ENCODE results near the gene HK1.
"Not testable (repeated sequence)": the region's sequence is repeated elsewhere in the genome, so short reads cannot be mapped to it uniquely, and the experiment has no call there.

Gene HK1

DNA sequence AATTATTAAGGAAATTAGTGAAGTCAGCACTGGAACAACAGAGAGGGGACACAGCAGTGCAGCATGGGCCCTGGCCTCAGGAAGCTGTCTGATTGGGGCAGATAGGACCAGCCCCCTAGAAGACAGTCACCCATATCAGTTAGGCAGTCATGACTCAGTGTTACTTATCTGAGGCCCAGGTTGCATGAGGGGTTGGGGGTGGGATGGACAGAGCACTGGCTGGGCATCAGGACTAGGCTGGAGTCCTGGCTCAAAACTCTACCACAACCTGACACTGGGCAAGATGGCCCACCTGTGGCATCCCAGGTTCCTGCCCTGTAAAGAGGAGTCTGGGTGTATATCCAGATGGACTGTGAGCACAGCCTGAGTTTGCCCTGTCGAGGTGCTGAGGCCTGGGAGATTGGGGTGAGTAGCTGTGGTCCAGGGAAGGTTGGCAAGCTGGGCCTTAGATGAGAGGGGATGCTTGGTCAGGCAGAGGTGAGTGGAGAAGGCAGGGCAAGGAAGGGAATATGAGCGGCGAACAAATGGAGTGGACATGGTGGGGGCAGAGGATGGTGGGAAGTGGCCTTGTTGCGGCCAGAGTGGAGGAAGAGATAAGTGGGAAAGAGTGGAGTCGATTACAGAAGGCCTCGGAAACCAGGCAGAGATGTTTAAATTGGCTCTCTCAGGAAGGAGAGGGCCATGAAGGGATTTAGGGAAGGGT, 37.5 kb downstream of the HK1 start:
- Mint-ChIP-seq H3K9me3 (no peaks in the 10 kb centered on the region), H3K4me1 (peaks cover 43% of the 10 kb centered on the region), H3K27ac (peak overlapping the region in 1 of 2 donors; percentile 78), H3K4me3 (peak overlapping the region in 1 of 2 donors; percentile 6), H3K27me3 (no peaks in the 10 kb centered on the region)
- DNase-seq (no peak), ATAC-seq (no peak)

DNA sequence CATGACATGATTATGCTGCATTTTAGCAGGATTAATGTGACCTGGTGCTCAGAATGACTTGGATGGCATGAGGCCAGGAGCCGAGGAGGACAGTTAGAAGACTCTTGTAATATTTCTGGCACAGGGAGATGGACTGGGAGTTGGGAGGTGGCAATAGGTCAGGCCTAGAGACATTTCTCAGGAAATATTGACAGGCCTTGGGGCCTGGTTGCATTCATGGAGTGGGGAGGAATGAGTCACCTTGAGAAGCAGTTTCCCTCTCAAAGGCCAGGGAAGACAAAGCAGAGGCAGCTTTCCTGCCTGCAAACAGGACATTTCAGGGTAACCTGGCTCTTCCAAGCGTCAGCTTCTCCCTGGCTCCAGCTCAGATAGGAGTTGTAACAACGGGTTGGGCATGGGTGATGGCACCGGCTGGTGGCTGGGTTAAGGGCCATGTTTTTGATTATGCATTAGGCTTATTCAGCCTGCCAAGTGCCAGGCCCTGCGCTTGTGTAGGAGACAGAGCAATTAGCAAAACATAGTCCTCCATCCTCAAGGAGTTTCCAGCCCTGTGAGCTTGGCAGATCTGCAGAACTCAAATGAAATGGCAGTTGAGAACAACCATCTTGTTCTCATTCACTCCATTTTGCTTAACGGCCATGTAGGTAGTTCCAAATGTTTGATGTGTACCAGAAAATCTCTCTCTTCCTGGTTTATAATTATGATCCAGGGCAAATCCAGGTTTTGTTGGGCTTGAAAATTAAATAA, 38.2 kb downstream of the HK1 start:
- no peaks in the 10 kb centered on the region for H3K9me3 Mint-ChIP-seq
- no peak for ATAC-seq
- no peak overlapping the region for H3K27ac Mint-ChIP-seq
- peak overlapping the region in 1 of 2 donors; percentile 6 for H3K4me3 Mint-ChIP-seq
- H3K27me3 Mint-ChIP-seq: no peaks in the 10 kb centered on the region
- peaks cover 50% of the 10 kb centered on the region for H3K4me1 Mint-ChIP-seq
- no peak for DNase-seq

DNA sequence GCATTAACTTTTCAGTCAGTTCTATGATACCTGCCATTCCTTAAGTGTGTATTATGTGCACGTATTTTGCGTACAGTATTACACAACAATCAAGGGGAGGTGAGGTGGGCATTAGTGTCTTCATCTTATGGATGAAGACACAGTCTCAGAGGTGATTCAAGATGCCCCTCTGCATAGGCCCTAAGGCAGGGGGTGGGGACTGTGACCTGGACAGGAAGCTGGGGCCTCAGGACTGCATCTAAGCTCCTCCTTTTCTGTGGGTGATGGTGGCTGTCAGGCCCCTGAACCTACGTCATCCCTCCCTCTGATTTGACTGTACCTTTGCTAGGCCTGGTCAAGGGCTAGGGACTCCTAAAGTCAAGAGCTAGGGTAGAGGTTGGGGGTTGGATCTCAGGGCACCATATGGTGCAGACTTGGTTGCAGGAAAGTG, 38.9 kb downstream of the HK1 start:
- Mint-ChIP-seq H3K9me3 (no peaks in the 10 kb centered on the region), H3K4me1 (peaks cover 57% of the 10 kb centered on the region), H3K27me3 (no peaks in the 10 kb centered on the region), H3K27ac (peak overlapping the region; percentile 79 to 93), H3K4me3 (peak overlapping the region; percentile 97 to 99)
- DNase-seq: peak; percentile 40 to 66
- peak; percentile 43 for ATAC-seq

DNA sequence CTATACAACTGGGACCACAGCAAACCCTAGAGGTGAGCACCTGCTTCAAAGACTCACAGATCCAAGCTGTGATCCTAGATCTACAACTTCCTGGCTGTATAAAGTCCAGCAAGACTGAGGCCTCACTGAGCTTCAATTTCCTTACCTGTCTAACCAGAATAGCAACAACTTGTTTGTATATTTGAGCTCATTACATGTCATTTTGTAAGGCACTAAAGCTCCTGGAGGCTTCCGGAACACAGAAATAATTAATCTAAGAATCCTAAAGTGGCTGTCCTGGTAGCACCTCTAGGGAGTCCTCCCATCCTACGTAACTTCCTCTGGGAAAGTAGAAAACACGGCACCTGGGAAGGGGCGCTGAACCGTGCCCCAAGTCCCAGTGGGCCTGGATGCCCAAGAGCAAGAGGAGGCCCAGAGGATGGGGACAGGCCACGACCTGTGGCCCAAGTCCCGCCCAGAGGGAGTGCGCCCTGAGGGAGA, 39.4 kb downstream of the HK1 start:
- no peak for ATAC-seq

DNA sequence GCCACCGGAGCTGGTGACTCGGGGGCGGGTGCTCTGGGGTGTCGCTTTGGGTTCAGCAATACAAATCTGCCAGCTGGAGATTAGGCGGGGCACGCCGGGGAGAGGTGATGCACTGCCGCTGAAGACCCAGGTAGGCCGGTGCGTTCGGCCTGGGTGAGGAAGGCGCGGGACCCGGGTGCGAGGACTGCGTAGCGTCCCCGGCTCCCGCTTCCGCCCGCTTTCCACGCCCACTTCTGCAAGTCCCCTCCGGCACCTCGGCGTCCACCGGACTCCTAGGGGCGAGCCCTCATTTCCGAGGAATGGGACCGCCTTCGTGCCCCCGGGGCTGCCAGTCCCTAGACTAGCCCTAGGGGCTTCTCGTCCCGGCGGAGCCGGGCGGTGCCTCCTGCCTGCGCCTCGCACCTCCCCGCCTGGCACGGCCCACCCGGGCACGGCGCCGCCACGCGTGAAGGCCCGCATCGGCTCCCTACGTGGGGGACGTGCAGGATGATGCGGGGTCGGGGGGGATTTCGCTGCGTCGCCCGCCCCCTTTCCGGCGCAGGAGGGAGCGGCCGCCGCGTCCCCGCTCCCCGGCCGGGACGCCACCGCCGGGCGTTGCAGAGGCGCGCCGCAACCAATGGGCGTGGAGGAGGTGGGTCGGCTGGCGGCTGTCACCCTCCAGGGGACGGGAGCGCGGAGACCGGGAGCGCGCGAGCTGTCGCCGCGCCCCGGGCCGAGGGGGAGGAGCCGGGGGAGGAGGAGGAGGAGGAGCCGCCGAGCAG, 40.0 kb downstream of the HK1 start:
- peak overlapping the region; percentile 93 to 99 for H3K27ac Mint-ChIP-seq
- H3K27me3 Mint-ChIP-seq: no peaks in the 10 kb centered on the region
- peaks cover 59% of the 10 kb centered on the region for H3K4me1 Mint-ChIP-seq
- H3K9me3 Mint-ChIP-seq: no peaks in the 10 kb centered on the region
- peak; percentile 89 for ATAC-seq
- DNase-seq: peak; percentile 93
- H3K4me3 Mint-ChIP-seq: peak overlapping the region; percentile 97 to 99

More for the DNA sequence above, 39.4 kb downstream of the HK1 start:
- DNase-seq: no peak
- peak overlapping the region; percentile 97 to 99 for H3K4me3 Mint-ChIP-seq
- H3K27me3 Mint-ChIP-seq: no peaks in the 10 kb centered on the region
- H3K4me1 Mint-ChIP-seq: peaks cover 59% of the 10 kb centered on the region
- peak overlapping the region; percentile 79 to 93 for H3K27ac Mint-ChIP-seq
- H3K9me3 Mint-ChIP-seq: no peaks in the 10 kb centered on the region

DNA sequence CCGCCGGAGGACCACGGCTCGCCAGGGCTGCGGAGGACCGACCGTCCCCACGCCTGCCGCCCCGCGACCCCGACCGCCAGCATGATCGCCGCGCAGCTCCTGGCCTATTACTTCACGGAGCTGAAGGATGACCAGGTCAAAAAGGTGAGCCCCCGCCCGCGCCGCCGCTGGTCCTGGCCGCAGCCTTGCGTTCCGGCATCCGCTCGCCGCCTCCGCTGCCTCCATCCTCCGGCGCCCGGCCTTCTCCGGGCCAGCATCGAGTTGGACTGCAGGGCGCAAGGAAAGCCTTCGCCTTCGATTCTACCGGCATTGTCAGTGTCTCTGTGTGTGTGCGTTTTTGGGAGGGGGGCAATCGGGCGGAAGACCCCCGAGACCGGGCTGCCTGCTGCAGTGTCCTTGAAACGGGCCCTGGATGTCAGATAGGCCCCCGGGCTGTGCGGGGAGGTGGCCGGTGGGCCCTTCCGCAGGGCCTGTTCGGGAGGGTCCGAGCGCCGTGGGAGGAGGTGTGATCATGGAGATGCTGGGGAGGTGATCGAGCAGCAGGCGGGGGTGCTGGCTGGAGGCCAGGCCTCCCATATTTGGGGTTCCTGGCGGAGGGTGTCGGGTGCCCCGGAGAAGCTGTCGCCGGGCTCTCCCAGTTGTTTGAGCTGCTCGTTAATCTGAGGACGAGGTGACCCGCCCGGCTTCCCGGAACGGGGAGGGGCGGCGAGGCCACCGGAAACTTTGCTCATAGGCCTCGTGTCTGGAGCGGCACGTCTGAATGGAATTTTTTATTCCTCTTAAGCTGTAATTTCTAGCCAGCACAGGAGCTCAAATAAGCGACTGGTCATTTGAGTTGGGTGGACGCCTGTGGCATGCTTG, 40.8 kb downstream of the HK1 start:
- H3K4me1 Mint-ChIP-seq: peaks cover 68% of the 10 kb centered on the region

DNA sequence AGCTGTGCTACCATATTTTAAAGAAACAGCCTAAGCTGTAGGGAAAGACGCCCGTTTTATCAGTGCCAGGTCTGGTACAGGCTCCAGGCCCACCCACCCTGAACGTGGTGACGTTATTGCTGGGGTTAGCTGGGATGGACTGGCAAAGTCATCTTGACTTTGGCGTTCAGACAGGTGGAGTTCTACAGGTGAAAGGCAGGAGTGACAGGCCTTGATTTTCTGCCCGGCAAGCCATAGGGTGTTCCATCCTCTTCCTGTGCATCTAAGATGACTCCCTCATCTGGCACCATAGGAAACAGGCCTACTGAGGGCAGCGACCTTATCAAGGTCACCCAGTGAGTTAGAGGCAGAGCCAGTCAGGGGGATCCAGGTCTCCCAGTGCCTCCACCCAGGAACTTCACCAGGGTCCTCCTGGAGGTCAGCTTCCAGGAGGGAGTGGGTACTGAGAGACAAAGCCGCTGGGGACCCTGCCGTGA, 41.6 kb downstream of the HK1 start:
- DNase-seq (no peak), ATAC-seq (no peak)
- Mint-ChIP-seq H3K27ac (peak overlapping the region; percentile 92 to 99), H3K4me1 (peaks cover 75% of the 10 kb centered on the region), H3K4me3 (peak overlapping the region; percentile 97 to 99), H3K27me3 (no peaks in the 10 kb centered on the region), H3K9me3 (no peaks in the 10 kb centered on the region)

More for the DNA sequence above, 40.8 kb downstream of the HK1 start:
- Mint-ChIP-seq H3K9me3 (no peaks in the 10 kb centered on the region), H3K27me3 (no peaks in the 10 kb centered on the region), H3K27ac (peak overlapping the region; percentile 92 to 99), H3K4me3 (peak overlapping the region; percentile 97 to 99)
- ATAC-seq (peak; percentile 48), DNase-seq (peak; percentile 65 to 82)

DNA sequence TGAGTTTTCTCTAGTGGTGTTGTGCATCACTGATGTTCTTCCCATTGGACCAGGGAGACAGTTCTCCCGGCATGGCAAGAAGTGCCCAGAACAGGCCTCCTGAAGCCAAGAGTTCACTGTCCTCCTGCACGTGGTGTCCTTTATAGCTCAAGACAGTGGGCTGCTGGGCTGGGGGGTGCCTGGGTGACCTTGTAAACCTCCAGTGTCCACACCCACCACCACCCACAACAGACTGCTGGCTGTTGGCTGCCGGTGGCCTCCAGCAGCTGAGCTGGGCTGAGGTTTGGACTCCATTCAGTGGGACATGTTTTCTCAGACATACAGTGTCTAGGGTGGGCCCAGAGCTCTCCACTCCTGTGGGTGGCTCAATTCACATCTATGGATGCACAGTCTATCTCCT, 42.2 kb downstream of the HK1 start:
- Mint-ChIP-seq H3K4me1 (peaks cover 76% of the 10 kb centered on the region), H3K27me3 (no peaks in the 10 kb centered on the region), H3K27ac (no peak overlapping the region), H3K4me3 (peak overlapping the region; percentile 97 to 99), H3K9me3 (no peaks in the 10 kb centered on the region)
- DNase-seq (no peak), ATAC-seq (no peak)

DNA sequence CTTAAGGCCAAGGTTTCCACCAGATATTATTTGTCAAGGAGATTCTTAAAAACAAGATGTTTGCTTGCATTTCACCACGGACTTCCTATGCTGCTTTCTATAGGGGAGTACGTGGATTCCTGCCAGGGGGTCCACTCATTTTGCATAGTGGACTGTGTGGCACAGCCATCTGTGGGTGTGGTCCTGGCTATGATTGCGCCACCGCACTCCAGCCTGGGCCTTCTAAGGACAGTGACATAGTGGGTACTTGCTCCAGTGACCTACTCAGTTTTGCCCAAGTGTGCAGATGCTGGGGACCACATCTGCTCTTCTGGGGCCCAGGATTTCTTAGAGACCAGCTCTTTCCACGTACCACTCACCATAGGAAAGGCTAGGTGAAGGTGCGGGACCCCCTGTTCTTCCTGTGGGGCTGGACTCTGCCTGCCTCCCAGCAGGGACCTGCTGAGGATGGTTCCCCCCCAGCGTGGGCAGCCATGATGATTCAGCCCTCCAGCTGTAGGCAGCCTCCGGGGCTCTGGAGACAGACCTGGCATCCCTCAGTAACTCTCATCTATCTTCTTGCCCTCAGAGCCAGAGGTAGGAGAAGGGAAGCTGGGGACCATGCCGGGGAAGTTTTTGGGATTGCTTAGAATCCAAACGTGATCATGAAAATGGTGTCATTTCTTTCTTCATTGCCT, 42.9 kb downstream of the HK1 start:
- H3K4me3 Mint-ChIP-seq: peak overlapping the region; percentile 97 to 99
- H3K27me3 Mint-ChIP-seq: no peaks in the 10 kb centered on the region
- no peak overlapping the region for H3K27ac Mint-ChIP-seq
- DNase-seq: no peak
- no peak for ATAC-seq
- H3K9me3 Mint-ChIP-seq: no peaks in the 10 kb centered on the region
- H3K4me1 Mint-ChIP-seq: peaks cover 76% of the 10 kb centered on the region

DNA sequence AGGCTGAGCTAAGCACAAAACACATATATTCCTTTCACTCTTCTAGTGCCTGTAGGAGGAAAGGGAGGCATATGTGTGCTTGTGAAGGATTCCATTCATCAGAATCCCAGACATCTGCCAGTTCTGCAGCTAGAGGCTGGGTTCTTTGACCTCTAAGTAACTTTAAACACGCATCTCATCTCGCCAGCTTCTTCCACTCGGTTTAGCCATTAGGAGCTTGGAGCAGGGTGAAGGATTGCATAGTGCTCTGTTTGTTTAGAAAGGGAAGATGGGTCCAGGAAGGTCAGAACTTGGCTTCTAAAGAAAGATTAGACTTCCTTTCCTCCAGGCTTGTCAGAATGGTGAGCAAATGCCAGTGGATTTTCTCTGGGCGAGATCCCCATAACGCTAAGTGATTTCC, 43.6 kb downstream of the HK1 start:
- H3K27ac Mint-ChIP-seq: no peak overlapping the region
- DNase-seq (no peak), ATAC-seq (no peak)
- H3K9me3 Mint-ChIP-seq: no peaks in the 10 kb centered on the region
- H3K4me1 Mint-ChIP-seq: peaks cover 76% of the 10 kb centered on the region
- no peaks in the 10 kb centered on the region for H3K27me3 Mint-ChIP-seq
- peak overlapping the region in 1 of 2 donors; percentile 97 for H3K4me3 Mint-ChIP-seq

DNA sequence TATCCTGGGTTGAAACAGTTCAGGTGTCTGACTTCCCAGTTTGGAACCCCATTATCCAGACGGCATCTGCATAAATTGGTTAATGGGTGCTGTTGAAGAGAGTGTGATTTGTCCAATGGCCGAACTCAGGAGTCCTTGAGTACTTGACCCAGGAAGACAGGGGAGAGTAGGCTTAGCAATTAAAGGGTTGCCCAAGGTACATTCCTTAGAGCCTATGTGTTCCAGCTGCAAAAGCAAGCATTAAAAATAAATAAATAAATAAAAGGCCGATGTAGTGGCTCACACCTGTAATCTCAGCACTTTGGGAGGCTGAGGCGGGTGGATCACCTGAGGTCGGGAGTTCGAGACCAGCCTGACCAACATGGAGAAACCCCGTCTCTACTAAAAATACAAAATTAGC, 44.0 kb downstream of the HK1 start:
- H3K27me3 Mint-ChIP-seq, DNase-seq, H3K27ac Mint-ChIP-seq, ATAC-seq, H3K4me3 Mint-ChIP-seq, H3K9me3 Mint-ChIP-seq: not testable (repeated sequence)
- peaks cover 76% of the 10 kb centered on the region for H3K4me1 Mint-ChIP-seq

DNA sequence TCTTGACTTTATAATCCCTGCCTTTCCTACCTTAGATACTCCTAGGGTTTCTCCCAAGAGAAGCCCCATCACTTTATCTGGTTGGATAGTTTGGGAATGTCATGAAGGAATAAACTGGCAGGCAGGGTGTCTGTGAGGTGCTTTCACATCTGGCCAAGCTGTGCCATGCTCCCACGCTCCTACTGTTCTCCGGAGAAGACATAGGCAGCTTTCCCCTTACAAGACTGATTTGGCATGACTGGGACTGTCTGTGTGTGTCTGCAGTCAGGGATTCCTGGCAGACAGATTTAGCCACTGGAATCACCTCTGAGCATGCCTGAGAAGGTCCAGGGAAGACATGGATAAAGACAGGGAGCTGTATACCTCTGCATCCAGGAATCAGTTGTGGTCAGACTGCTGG, 45.3 kb downstream of the HK1 start:
- H3K27me3 Mint-ChIP-seq: no peaks in the 10 kb centered on the region
- DNase-seq (no peak), ATAC-seq (no peak)
- no peak overlapping the region for H3K4me3 Mint-ChIP-seq
- peaks cover 83% of the 10 kb centered on the region for H3K4me1 Mint-ChIP-seq
- no peak overlapping the region for H3K27ac Mint-ChIP-seq
- H3K9me3 Mint-ChIP-seq: no peaks in the 10 kb centered on the region

DNA sequence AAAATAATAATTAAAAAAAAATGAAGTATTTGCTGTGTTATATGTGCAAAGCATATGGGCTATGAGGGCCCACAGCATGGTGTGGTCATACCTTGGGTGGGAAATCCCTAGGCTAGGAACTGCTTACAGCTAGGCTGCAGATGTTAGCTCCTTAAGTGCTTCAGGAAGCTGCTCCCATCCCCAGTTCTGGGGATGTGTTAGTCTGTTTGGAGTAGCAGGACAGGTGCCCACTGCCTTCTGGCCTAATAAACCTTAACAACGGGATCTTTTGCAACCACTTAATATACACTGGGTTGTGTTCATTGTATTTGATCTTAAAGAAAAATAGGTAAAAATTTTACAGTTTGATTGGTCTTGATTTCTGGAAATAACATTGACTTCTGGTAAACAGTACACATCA, 46.3 kb downstream of the HK1 start:
- H3K4me1 Mint-ChIP-seq: peaks cover 90% of the 10 kb centered on the region
- ATAC-seq: no peak
- H3K4me3 Mint-ChIP-seq: no peak overlapping the region
- H3K9me3 Mint-ChIP-seq: no peaks in the 10 kb centered on the region
- DNase-seq: no peak
- peak overlapping the region in 1 of 2 donors; percentile 54 for H3K27ac Mint-ChIP-seq
- no peaks in the 10 kb centered on the region for H3K27me3 Mint-ChIP-seq
